ENCODE results near the gene TRAM2. TPM values are rescaled to one million over a fixed set of nuclear protein-coding genes. Genes with fewer than 3 reads are reported as not detected.

The TRAM2 gene
- total and polyA plus RNA-seq, 4 donors: 7.3 to 20.3 (median 13.0) TPM

DNA sequence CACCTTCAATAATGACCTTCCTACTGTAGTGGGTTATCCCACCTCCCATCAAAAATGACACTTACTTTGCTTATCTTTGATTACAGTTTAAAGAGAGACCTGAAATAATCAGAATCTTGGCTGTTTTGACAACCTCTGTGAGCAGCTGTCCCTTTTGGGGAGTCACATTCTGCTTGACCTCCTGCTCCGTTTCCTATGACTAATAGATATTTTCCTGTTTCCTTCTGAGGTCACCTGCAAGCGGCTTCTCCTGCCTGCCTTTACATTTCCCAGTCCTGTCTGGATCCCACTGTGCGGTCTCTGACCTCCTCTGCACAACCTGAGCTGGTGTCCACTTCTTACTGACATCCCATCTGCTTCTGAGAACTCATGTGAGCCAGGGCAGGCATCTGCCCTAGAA lies 54.2 kb downstream of the TRAM2 start:
- H3K27me3 ChIP-seq (ENCODE audit: control insufficient read depth in 4 of 4, insufficient read depth in 4 of 4, low read length in 3 of 4): no peaks in the 10 kb centered on the region
- H3K4me1 ChIP-seq (ENCODE audit: control insufficient read depth in 4 of 4, insufficient read depth in 4 of 4, low read length in 3 of 4): peaks cover 7 to 48% (median 20%) of the 10 kb centered on the region in 4 donors
- H3K9ac ChIP-seq (ENCODE audit: low read depth in 1 of 2, low read length in 2 of 2): peak overlapping the region; percentile 3 to 59
- peak overlapping the region; percentile 74 to 89 for H3K27ac ChIP-seq (ENCODE audit: low read depth in 1 of 2, low read length in 2 of 2)
- TF ChIP-seq, protein P1, sequence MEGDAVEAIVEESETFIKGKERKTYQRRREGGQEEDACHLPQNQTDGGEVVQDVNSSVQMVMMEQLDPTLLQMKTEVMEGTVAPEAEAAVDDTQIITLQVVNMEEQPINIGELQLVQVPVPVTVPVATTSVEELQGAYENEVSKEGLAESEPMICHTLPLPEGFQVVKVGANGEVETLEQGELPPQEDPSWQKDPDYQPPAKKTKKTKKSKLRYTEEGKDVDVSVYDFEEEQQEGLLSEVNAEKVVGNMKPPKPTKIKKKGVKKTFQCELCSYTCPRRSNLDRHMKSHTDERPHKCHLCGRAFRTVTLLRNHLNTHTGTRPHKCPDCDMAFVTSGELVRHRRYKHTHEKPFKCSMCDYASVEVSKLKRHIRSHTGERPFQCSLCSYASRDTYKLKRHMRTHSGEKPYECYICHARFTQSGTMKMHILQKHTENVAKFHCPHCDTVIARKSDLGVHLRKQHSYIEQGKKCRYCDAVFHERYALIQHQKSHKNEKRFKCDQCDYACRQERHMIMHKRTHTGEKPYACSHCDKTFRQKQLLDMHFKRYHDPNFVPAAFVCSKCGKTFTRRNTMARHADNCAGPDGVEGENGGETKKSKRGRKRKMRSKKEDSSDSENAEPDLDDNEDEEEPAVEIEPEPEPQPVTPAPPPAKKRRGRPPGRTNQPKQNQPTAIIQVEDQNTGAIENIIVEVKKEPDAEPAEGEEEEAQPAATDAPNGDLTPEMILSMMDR (IDR thresholded peaks at IDR 0.05; ENCODE audit: low read depth, low read length, missing input control): no peak
- TF ChIP-seq, protein P2, sequence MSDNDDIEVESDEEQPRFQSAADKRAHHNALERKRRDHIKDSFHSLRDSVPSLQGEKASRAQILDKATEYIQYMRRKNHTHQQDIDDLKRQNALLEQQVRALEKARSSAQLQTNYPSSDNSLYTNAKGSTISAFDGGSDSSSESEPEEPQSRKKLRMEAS (IDR thresholded peaks at IDR 0.05): peak; percentile 33
- TF ChIP-seq EGR1 (IDR thresholded peaks at IDR 0.05; ENCODE audit: low read depth in 2 of 2) (no peak), RAD21 (IDR thresholded peaks at IDR 0.05) (no peak), RXRA (IDR thresholded peaks at IDR 0.05) (no peak), JUND (IDR thresholded peaks at IDR 0.05) (peak in 1 of 2 donors; percentile 12), TAF1 (conservative IDR thresholded peaks at IDR 0.05) (no peak), HNF4A (conservative IDR thresholded peaks at IDR 0.05) (no peak), NR2F2 (IDR thresholded peaks at IDR 0.05) (peak; percentile 43), YY1 (IDR thresholded peaks at IDR 0.05) (no peak)
- TF ChIP-seq, protein P3, sequence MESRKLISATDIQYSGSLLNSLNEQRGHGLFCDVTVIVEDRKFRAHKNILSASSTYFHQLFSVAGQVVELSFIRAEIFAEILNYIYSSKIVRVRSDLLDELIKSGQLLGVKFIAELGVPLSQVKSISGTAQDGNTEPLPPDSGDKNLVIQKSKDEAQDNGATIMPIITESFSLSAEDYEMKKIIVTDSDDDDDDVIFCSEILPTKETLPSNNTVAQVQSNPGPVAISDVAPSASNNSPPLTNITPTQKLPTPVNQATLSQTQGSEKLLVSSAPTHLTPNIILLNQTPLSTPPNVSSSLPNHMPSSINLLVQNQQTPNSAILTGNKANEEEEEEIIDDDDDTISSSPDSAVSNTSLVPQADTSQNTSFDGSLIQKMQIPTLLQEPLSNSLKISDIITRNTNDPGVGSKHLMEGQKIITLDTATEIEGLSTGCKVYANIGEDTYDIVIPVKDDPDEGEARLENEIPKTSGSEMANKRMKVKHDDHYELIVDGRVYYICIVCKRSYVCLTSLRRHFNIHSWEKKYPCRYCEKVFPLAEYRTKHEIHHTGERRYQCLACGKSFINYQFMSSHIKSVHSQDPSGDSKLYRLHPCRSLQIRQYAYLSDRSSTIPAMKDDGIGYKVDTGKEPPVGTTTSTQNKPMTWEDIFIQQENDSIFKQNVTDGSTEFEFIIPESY (IDR thresholded peaks at IDR 0.05): no peak
- TF ChIP-seq, protein P4, sequence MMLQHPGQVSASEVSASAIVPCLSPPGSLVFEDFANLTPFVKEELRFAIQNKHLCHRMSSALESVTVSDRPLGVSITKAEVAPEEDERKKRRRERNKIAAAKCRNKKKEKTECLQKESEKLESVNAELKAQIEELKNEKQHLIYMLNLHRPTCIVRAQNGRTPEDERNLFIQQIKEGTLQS (IDR thresholded peaks at IDR 0.05): no peak
- TF ChIP-seq, protein P5, sequence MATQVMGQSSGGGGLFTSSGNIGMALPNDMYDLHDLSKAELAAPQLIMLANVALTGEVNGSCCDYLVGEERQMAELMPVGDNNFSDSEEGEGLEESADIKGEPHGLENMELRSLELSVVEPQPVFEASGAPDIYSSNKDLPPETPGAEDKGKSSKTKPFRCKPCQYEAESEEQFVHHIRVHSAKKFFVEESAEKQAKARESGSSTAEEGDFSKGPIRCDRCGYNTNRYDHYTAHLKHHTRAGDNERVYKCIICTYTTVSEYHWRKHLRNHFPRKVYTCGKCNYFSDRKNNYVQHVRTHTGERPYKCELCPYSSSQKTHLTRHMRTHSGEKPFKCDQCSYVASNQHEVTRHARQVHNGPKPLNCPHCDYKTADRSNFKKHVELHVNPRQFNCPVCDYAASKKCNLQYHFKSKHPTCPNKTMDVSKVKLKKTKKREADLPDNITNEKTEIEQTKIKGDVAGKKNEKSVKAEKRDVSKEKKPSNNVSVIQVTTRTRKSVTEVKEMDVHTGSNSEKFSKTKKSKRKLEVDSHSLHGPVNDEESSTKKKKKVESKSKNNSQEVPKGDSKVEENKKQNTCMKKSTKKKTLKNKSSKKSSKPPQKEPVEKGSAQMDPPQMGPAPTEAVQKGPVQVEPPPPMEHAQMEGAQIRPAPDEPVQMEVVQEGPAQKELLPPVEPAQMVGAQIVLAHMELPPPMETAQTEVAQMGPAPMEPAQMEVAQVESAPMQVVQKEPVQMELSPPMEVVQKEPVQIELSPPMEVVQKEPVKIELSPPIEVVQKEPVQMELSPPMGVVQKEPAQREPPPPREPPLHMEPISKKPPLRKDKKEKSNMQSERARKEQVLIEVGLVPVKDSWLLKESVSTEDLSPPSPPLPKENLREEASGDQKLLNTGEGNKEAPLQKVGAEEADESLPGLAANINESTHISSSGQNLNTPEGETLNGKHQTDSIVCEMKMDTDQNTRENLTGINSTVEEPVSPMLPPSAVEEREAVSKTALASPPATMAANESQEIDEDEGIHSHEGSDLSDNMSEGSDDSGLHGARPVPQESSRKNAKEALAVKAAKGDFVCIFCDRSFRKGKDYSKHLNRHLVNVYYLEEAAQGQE (IDR thresholded peaks at IDR 0.05): no peak
- 54% methylated on average over 3 of the region's 3 CpGs for WGBS
- H3K4me3 ChIP-seq (ENCODE audit: low read depth in 1 of 3, low read length in 3 of 3): no peak overlapping the region
- H3K36me3 ChIP-seq (ENCODE audit: control insufficient read depth in 4 of 4, insufficient read depth in 3 of 4, low read depth in 1 of 4, low read length in 3 of 4): no peaks in the 10 kb centered on the region
- DNase-seq (ENCODE audit: low spot score): no peak
- H3K9me3 ChIP-seq (ENCODE audit: control insufficient read depth in 4 of 4, low read length in 3 of 4): no peaks in the 10 kb centered on the region

- H3K9ac ChIP-seq (ENCODE audit: low read depth in 1 of 2, low read length in 2 of 2): peak overlapping the region in 1 of 2 donors; percentile 59
- H3K4me1 ChIP-seq (ENCODE audit: control insufficient read depth in 4 of 4, insufficient read depth in 4 of 4, low read length in 3 of 4): peaks cover 7 to 52% (median 22%) of the 10 kb centered on the region in 4 donors
- no peaks in the 10 kb centered on the region for H3K36me3 ChIP-seq (ENCODE audit: control insufficient read depth in 4 of 4, insufficient read depth in 3 of 4, low read depth in 1 of 4, low read length in 3 of 4)
- H3K27ac ChIP-seq (ENCODE audit: low read depth in 1 of 2, low read length in 2 of 2): peak overlapping the region; percentile 74 to 89
- no peaks in the 10 kb centered on the region for H3K27me3 ChIP-seq (ENCODE audit: control insufficient read depth in 4 of 4, insufficient read depth in 4 of 4, low read length in 3 of 4)
- no peaks in the 10 kb centered on the region for H3K9me3 ChIP-seq (ENCODE audit: control insufficient read depth in 4 of 4, low read length in 3 of 4)
- no peak overlapping the region for H3K4me3 ChIP-seq (ENCODE audit: low read depth in 1 of 3, low read length in 3 of 3)
- WGBS: 26% methylated on average over 7 of the region's 7 CpGs
- no peak for DNase-seq (ENCODE audit: low spot score)
- no peak for TF ChIP-seq TAF1 (conservative IDR thresholded peaks at IDR 0.05)
- TF ChIP-seq, protein P2 (IDR thresholded peaks at IDR 0.05): peak; percentile 51
- TF ChIP-seq NR2F2 (IDR thresholded peaks at IDR 0.05): peak; percentile 85
- TF ChIP-seq HNF4A (conservative IDR thresholded peaks at IDR 0.05): peak in 1 of 2 donors; percentile 76
- TF ChIP-seq FOXA1 (IDR thresholded peaks at IDR 0.05): peak; percentile 81
- peak; percentile 52 for TF ChIP-seq YY1 (IDR thresholded peaks at IDR 0.05)
- peak in 1 of 2 donors; percentile 42 for TF ChIP-seq GABPA (IDR thresholded peaks at IDR 0.05 in 1 of 2, conservative IDR thresholded peaks at IDR 0.05 in 1 of 2)
- peak; percentile 79 to 95 for TF ChIP-seq RXRA (IDR thresholded peaks at IDR 0.05)
- peak in 1 of 2 donors; percentile 37 for TF ChIP-seq EGR1 (IDR thresholded peaks at IDR 0.05; ENCODE audit: low read depth in 2 of 2)
- no peak for TF ChIP-seq HNF4G (IDR thresholded peaks at IDR 0.05)
- TF ChIP-seq, protein P3 (IDR thresholded peaks at IDR 0.05): peak; percentile 74
- TF ChIP-seq JUND (IDR thresholded peaks at IDR 0.05): peak; percentile 66 to 94
- TF ChIP-seq, protein P1 (IDR thresholded peaks at IDR 0.05; ENCODE audit: low read depth, low read length, missing input control): no peak
- TF ChIP-seq SP1 (IDR thresholded peaks at IDR 0.05): peak; percentile 76
Measured at GRCh38 chr6:52522151-52522626, 54.7 kb downstream of the TRAM2 start.

Measured in liver (tissue), 9 donors.